RWPE2 (cell line): ENCODE results near the gene MYF6.
A peak's percentile ranks its signal among the peaks of the same experiment; 100 is the strongest.

Experiments used
- ATAC-seq: fragments of 200-7000 bp; cut with Tn5 transposase; 3 replicates; pipeline ENCODE4 v1.9.1; 2021; ENCODE audit warnings: low read depth
- DNase-seq: peaks from one replicate; pipeline ENCODE4 v3.0.0-alpha.2; 2020; ENCODE audit warnings: low spot score
- H3K27ac ChIP-seq: fragments of 450-650 bp; 2 replicates; pipeline ENCODE4 v1.5.1; 2017; ENCODE audit warnings: mild to moderate bottlenecking; ENCODE audit not compliant: poor library complexity, severe bottlenecking
- H3K27me3 ChIP-seq: fragments of 250-450 bp; sonication (Bioruptor Pico); 2 replicates; pipeline ENCODE4 v1.5.1; 2021; ENCODE audit warnings: mild to moderate bottlenecking, moderate library complexity; ENCODE audit not compliant: insufficient read depth, poor library complexity, severe bottlenecking
- H3K36me3 ChIP-seq: fragments of 250-450 bp; sonication (Bioruptor Pico); 2 replicates; pipeline ENCODE4 v1.5.1; 2020; ENCODE audit warnings: low read depth, mild to moderate bottlenecking, moderate library complexity
- H3K4me1 ChIP-seq: fragments of 250-450 bp; sonication (Bioruptor Pico); 2 replicates; pipeline ENCODE4 v1.5.1; 2021; ENCODE audit warnings: mild to moderate bottlenecking, moderate library complexity; ENCODE audit not compliant: insufficient read depth, poor library complexity, severe bottlenecking
- H3K4me3 ChIP-seq: fragments of 250-450 bp; sonication (Bioruptor Pico); 2 replicates; pipeline ENCODE4 v1.5.1; 2021; ENCODE audit warnings: mild to moderate bottlenecking, moderate library complexity; ENCODE audit not compliant: severe bottlenecking
- H3K9me3 ChIP-seq: fragments of 250-450 bp; sonication (Bioruptor Pico); 2 replicates; pipeline ENCODE4 v1.5.1; 2021; ENCODE audit warnings: mild to moderate bottlenecking, moderate library complexity; ENCODE audit not compliant: severe bottlenecking
- TF ChIP-seq, protein P1 (sequence below): fragments of 450-650 bp; IDR thresholded peaks from one replicate; pipeline ENCODE4 v1.5.1; 2017; ENCODE audit warnings: mild to moderate bottlenecking, moderate library complexity; ENCODE audit not compliant: poor library complexity, severe bottlenecking

MYF6 gene

DNA sequence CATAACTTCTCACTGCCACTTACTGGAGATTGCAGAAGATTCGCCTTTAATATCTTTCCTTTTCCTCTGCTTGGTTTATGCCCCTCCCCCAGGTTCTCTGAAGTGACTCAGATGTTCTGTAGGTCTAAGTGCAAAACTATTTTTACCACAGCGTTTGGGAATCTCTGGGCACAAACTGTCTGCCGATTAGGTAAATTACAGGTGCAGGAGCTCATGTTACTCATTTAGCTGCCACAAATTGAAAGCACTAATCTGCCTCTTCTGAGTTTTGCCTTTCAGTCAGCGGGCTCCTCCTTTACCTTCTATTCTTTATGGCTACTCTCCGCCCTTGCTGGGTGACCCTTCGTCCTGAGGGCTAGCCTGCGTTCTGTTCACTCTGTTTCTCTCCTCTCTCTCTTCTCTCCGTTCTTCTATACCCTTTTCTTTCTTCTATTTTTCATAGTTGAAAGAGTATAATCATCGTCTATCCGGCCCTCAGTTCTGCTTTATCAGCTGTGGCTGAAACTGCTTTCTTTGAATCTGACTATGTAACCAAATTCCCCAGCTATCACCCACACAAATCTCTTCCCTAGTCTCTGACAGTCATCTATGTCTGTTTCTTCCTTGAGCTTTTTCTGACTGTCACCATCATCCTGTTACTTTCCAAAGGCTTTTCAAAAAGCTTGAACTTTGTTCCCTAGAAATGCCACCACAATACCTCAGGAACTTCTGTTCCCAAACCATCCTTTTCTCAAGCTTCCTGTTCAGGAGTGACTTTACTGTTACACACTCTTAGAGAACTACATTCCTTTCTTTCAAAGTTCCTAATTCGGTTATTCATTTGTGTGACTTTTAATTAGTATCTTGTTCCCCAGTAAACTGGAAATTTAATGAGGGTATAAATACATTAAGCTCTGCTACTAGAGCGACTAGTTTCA is 4.3 kb upstream of the MYF6 start:
- H3K4me3 ChIP-seq, result no peak overlapping the region
- peaks cover 5% of the 10 kb centered on the region for H3K27me3 ChIP-seq

DNA sequence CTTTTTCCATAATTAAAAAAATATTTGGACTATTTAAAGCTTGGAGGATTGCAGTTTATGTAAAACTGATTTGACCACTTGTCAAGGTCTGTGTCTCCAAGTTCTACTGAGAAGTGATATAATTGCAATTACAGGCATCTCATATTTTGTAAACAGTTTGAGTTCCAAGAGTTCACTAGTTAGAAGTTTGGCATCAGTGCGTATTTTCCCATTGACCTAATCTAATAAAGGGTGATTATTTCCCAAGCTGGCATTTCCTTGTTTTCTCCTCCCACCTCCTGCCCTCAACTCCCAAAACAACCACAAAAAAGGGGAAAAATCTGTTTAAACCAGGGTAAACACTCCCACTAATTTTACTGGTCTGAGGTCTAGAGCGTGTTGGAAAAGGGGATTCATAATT is 3.0 kb upstream of the MYF6 start:
- peaks cover 5% of the 10 kb centered on the region for H3K27me3 ChIP-seq
- no peak overlapping the region for H3K27ac ChIP-seq
- TF ChIP-seq, protein P1, sequence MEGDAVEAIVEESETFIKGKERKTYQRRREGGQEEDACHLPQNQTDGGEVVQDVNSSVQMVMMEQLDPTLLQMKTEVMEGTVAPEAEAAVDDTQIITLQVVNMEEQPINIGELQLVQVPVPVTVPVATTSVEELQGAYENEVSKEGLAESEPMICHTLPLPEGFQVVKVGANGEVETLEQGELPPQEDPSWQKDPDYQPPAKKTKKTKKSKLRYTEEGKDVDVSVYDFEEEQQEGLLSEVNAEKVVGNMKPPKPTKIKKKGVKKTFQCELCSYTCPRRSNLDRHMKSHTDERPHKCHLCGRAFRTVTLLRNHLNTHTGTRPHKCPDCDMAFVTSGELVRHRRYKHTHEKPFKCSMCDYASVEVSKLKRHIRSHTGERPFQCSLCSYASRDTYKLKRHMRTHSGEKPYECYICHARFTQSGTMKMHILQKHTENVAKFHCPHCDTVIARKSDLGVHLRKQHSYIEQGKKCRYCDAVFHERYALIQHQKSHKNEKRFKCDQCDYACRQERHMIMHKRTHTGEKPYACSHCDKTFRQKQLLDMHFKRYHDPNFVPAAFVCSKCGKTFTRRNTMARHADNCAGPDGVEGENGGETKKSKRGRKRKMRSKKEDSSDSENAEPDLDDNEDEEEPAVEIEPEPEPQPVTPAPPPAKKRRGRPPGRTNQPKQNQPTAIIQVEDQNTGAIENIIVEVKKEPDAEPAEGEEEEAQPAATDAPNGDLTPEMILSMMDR, result no peak
- ATAC-seq, result no peak
- peaks cover 10% of the 10 kb centered on the region for H3K4me1 ChIP-seq
- no peak for DNase-seq
- H3K9me3 ChIP-seq, result no peaks in the 10 kb centered on the region
- H3K36me3 ChIP-seq, result no peaks in the 10 kb centered on the region
- H3K4me3 ChIP-seq, result no peak overlapping the region

More for the DNA sequence above, 4.3 kb upstream of the MYF6 start:
- TF ChIP-seq, protein P1, result no peak
- Histone ChIP-seq H3K27ac (no peak overlapping the region), H3K36me3 (no peaks in the 10 kb centered on the region), H3K4me1 (peaks cover 10% of the 10 kb centered on the region), H3K9me3 (no peaks in the 10 kb centered on the region)
- DNase-seq (no peak), ATAC-seq (peak; percentile 98)

GRCh38 chr12:80707830-80708258 is 410 bp downstream of the MYF6 start:
- H3K4me1 ChIP-seq, result peaks cover 7% of the 10 kb centered on the region

GRCh38 chr12:80708259-80708974 is 983 bp downstream of the MYF6 start:
- ATAC-seq, result no peak
- TF ChIP-seq, protein P1, result no peak
- no peak for DNase-seq
- Histone ChIP-seq H3K36me3 (no peaks in the 10 kb centered on the region), H3K27me3 (peaks cover 5% of the 10 kb centered on the region), H3K4me1 (peaks cover 4% of the 10 kb centered on the region), H3K9me3 (no peaks in the 10 kb centered on the region), H3K27ac (no peak overlapping the region), H3K4me3 (no peak overlapping the region)

More at GRCh38 chr12:80707830-80708258, 410 bp downstream of the MYF6 start:
- no peak overlapping the region for H3K27ac ChIP-seq
- no peak overlapping the region for H3K4me3 ChIP-seq
- H3K36me3 ChIP-seq, result no peaks in the 10 kb centered on the region
- H3K27me3 ChIP-seq, result peaks cover 5% of the 10 kb centered on the region
- TF ChIP-seq, protein P1, result no peak
- no peaks in the 10 kb centered on the region for H3K9me3 ChIP-seq
- DNase-seq (no peak), ATAC-seq (no peak)
